ENCODE data around the gene SMAD1.

DNA sequence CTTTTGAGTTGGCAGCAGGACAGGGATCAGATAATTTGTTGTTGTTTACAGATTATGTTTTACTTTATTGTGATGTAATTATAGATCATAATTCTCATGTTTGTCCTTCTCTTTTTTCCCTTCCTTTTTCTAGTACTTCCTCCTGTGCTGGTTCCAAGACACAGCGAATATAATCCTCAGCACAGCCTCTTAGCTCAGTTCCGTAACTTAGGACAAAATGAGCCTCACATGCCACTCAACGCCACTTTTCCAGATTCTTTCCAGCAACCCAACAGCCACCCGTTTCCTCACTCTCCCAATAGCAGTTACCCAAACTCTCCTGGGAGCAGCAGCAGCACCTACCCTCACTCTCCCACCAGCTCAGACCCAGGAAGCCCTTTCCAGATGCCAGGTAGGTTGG, 58.0 kb downstream of the SMAD1 start:
- TF ChIP-seq CTCF (optimal IDR thresholded peaks at IDR 0.05 in 1 of 3, IDR thresholded peaks at IDR 0.05 in 1 of 3, conservative IDR thresholded peaks at IDR 0.05 in 1 of 3; ENCODE audit: extremely low read depth in 1 of 3, insufficient read depth in 2 of 3, low read length in 3 of 3) (no peak), EZH2 (IDR thresholded peaks at IDR 0.05; ENCODE audit: low read length) (no peak)

Data from keratinocyte (primary cell).